WTC11 (cell line): ENCODE measurements around the gene ITPRIPL1. TPM values are rescaled to one million over a fixed set of nuclear protein-coding genes. Genes with fewer than 3 reads are reported as not detected.

Experiments
- ATAC-seq: fragments of 200-7000 bp; cut with Tn5 transposase; 2 replicates; pipeline ENCODE4 v1.10.0; 2021; ENCODE audit warnings: mild to moderate bottlenecking, moderate library complexity
- CTCF ChIA-PET: fragments of 300-600 bp; sonication (Branson Sonifier 250); formaldehyde crosslinking; loops from one replicate; lab custom pipeline; 2021; ENCODE audit warnings: antibody characterized with exemption; lab: Charles Lee
- POLR2A ChIA-PET: fragments of 350-600 bp; sonication (Branson Sonifier 250); formaldehyde crosslinking; loops from one replicate; lab custom pipeline; 2021; ENCODE audit warnings: antibody characterized with exemption; lab: Charles Lee
- DNase-seq: peaks from one replicate; pipeline ENCODE4 v3.0.0; 2021; ENCODE audit warnings: low spot score
- H3K27ac Mint-ChIP-seq: 2 replicates; pipeline ENCODE4 v1.8.0; 2021; ENCODE audit warnings: mixed read lengths
- H3K27me3 Mint-ChIP-seq: 2 replicates; pipeline ENCODE4 v1.8.0; 2021; ENCODE audit warnings: low read depth, mild to moderate bottlenecking, moderate library complexity, mixed read lengths
- H3K36me3 Mint-ChIP-seq: 2 replicates; pipeline ENCODE4 v1.8.0; 2021; ENCODE audit warnings: mixed read lengths
- H3K4me1 Mint-ChIP-seq: 2 replicates; pipeline ENCODE4 v1.8.0; 2022; ENCODE audit warnings: mixed read lengths
- H3K4me3 Mint-ChIP-seq: 2 replicates; pipeline ENCODE4 v1.8.0; 2021; ENCODE audit warnings: mild to moderate bottlenecking, moderate library complexity, mixed read lengths
- H3K9me3 Mint-ChIP-seq: 2 replicates; pipeline ENCODE4 v1.8.0; 2021; ENCODE audit warnings: mixed read lengths
- CREB1 ChIP-seq: sonication (generic); formaldehyde crosslinking; IDR thresholded peaks from 2 replicates; pipeline ENCODE4 v1.8.0; 2023; ENCODE audit warnings: mild to moderate bottlenecking, missing genetic modification reagents
- GABPB1 ChIP-seq: sonication (generic); formaldehyde crosslinking; IDR thresholded peaks from 2 replicates; pipeline ENCODE4 v1.8.1; 2023; ENCODE audit warnings: mild to moderate bottlenecking, missing genetic modification reagents
- KAT7 ChIP-seq: sonication (generic); formaldehyde crosslinking; IDR thresholded peaks from 2 replicates; pipeline ENCODE4 v1.8.1; 2023; ENCODE audit warnings: missing genetic modification reagents, mild to moderate bottlenecking, borderline replicate concordance
- NFE2L1 ChIP-seq: sonication (generic); formaldehyde crosslinking; IDR thresholded peaks from 2 replicates; pipeline ENCODE4 v1.8.1; 2023; ENCODE audit warnings: missing genetic modification reagents
- SP1 ChIP-seq: sonication (generic); formaldehyde crosslinking; conservative IDR thresholded peaks from 2 replicates; pipeline ENCODE4 v1.8.1; 2022; ENCODE audit warnings: missing genetic modification reagents
- TCF7 ChIP-seq: sonication (generic); formaldehyde crosslinking; IDR thresholded peaks from 2 replicates; pipeline ENCODE4 v1.8.0; 2022; ENCODE audit warnings: mild to moderate bottlenecking, low read depth, missing genetic modification reagents, moderate library complexity
- ZNF121 ChIP-seq: sonication (generic); formaldehyde crosslinking; IDR thresholded peaks from 2 replicates; pipeline ENCODE4 v1.8.0; 2023; ENCODE audit warnings: missing genetic modification reagents
- total RNA-seq: library from RNA; stranded (reverse); gene quantifications from 3 replicates; pipeline ENCODE4 v1.2.3, GENCODE V29; 2021
- TF ChIP-seq, protein P1 (sequence below): sonication (generic); formaldehyde crosslinking; conservative IDR thresholded peaks from 2 replicates; pipeline ENCODE4 v1.8.1; 2022; ENCODE audit warnings: mild to moderate bottlenecking, missing genetic modification reagents
- TF ChIP-seq, protein P2 (sequence below): sonication (generic); formaldehyde crosslinking; IDR thresholded peaks from 2 replicates; pipeline ENCODE4 v1.8.0; 2023; ENCODE audit warnings: mild to moderate bottlenecking, missing genetic modification reagents
- TF ChIP-seq, protein P3 (sequence below): sonication (generic); formaldehyde crosslinking; IDR thresholded peaks from 2 replicates; pipeline ENCODE4 v1.8.0; 2022; ENCODE audit warnings: mild to moderate bottlenecking, missing genetic modification reagents
- TF ChIP-seq, protein P4 (sequence below): fragments of 200-600 bp; IDR thresholded peaks from 2 replicates; pipeline ENCODE4 v1.8.0; 2022; ENCODE audit warnings: antibody characterized with exemption
- TF ChIP-seq, protein P5 (sequence below): sonication (generic); formaldehyde crosslinking; IDR thresholded peaks from 2 replicates; pipeline ENCODE4 v1.8.0; 2022; ENCODE audit warnings: missing genetic modification reagents

Gene ITPRIPL1
- total RNA-seq, 1 experiment from 2014 or later: 11.7 TPM

DNA sequence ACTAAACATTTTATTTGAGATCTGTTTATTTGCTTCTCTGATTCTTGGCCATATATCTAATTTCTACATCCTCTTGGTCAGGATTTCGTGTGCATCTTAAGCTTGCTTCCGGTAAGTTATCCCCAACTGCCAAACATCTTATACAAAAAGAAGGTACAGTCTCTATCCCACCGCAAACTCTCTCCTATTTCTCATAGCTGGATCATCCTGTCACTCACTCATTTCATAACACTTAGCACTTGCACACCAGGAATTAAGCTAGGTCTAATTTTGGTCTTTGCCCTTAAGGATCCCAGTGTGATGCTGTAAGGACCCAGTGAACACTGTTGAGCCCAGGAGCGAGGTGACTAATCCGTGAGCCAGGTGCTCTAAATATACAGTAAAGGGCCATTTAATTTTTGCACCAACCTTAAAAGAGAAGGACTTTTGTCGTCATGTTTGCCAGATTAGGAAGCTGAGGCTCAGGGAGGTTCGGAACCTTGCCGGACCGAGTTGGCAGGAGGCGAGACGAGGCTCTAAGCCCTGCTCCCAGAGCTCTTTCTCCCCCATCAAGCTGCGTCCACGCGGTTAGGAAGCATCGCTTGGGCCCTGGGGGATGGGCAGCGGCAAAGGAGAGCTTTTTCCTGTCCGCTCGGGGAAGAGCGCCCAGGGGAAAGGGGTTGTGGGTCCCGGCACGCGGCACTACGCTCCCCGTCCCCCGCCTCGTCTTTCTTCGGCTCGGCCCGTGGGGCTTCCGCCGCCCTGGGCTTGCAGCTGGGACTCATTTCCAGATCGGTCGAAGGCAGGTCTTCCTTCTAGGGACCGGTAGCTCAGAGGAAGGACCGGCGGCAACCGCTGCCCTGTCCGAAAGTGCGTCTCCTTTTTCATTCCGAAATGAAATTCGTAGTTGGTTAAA is 4.1 kb upstream of the ITPRIPL1 start:
- Mint-ChIP-seq H3K36me3 (no peaks in the 10 kb centered on the region), H3K4me3 (peak overlapping the region; percentile 90), H3K27ac (no peak overlapping the region)
- TF ChIP-seq TCF7 (CRISPR knock-in tag) (0 out of 2 replicates have a peak, but pooled peaks have one; percentile 22), GABPB1 (CRISPR knock-in tag) (0 out of 2 replicates have a peak, but pooled peaks have one; percentile 29), NFE2L1 (CRISPR knock-in tag) (0 out of 2 replicates have a peak, but pooled peaks have one; percentile 32), ZNF121 (CRISPR knock-in tag) (peak; percentile 78; the same call in 1 of the 2 replicates), KAT7 (CRISPR knock-in tag) (0 out of 2 replicates have a peak, but pooled peaks have one; percentile 18), CREB1 (CRISPR knock-in tag) (0 out of 2 replicates have a peak, but pooled peaks have one; percentile 38)
- TF ChIP-seq, protein P1, sequence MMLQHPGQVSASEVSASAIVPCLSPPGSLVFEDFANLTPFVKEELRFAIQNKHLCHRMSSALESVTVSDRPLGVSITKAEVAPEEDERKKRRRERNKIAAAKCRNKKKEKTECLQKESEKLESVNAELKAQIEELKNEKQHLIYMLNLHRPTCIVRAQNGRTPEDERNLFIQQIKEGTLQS: no peak
- TF ChIP-seq, protein P2, sequence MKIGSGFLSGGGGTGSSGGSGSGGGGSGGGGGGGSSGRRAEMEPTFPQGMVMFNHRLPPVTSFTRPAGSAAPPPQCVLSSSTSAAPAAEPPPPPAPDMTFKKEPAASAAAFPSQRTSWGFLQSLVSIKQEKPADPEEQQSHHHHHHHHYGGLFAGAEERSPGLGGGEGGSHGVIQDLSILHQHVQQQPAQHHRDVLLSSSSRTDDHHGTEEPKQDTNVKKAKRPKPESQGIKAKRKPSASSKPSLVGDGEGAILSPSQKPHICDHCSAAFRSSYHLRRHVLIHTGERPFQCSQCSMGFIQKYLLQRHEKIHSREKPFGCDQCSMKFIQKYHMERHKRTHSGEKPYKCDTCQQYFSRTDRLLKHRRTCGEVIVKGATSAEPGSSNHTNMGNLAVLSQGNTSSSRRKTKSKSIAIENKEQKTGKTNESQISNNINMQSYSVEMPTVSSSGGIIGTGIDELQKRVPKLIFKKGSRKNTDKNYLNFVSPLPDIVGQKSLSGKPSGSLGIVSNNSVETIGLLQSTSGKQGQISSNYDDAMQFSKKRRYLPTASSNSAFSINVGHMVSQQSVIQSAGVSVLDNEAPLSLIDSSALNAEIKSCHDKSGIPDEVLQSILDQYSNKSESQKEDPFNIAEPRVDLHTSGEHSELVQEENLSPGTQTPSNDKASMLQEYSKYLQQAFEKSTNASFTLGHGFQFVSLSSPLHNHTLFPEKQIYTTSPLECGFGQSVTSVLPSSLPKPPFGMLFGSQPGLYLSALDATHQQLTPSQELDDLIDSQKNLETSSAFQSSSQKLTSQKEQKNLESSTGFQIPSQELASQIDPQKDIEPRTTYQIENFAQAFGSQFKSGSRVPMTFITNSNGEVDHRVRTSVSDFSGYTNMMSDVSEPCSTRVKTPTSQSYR: peak; percentile 82
- TF ChIP-seq, protein P3, sequence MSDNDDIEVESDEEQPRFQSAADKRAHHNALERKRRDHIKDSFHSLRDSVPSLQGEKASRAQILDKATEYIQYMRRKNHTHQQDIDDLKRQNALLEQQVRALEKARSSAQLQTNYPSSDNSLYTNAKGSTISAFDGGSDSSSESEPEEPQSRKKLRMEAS (CRISPR knock-in tag): peak; percentile 85
- TF ChIP-seq, protein P4, sequence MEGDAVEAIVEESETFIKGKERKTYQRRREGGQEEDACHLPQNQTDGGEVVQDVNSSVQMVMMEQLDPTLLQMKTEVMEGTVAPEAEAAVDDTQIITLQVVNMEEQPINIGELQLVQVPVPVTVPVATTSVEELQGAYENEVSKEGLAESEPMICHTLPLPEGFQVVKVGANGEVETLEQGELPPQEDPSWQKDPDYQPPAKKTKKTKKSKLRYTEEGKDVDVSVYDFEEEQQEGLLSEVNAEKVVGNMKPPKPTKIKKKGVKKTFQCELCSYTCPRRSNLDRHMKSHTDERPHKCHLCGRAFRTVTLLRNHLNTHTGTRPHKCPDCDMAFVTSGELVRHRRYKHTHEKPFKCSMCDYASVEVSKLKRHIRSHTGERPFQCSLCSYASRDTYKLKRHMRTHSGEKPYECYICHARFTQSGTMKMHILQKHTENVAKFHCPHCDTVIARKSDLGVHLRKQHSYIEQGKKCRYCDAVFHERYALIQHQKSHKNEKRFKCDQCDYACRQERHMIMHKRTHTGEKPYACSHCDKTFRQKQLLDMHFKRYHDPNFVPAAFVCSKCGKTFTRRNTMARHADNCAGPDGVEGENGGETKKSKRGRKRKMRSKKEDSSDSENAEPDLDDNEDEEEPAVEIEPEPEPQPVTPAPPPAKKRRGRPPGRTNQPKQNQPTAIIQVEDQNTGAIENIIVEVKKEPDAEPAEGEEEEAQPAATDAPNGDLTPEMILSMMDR: no peak
- TF ChIP-seq, all 79 proteins: peak for 8
- CTCF ChIA-PET: interaction anchor here (0.6 to 2.4 kb wide), 13 partner anchors 9 to 233 kb away, joined by 3 to 18 read pairs (median 5); partner anchors contain the start of genes ASTL, NCAPH and SNRNP200
- peak; percentile 55 for DNase-seq
- ATAC-seq: peak; percentile 43
- H3K9me3 Mint-ChIP-seq: no peaks in the 10 kb centered on the region
- POLR2A ChIA-PET: interaction anchor here (0.6 to 2.3 kb wide), 3 partner anchors 15 to 420 kb away, joined by 3 to 8 read pairs (median 4); partner anchors contain the start of genes NCAPH and SNRNP200
- H3K4me1 Mint-ChIP-seq: peaks cover 23% of the 10 kb centered on the region
- peaks cover 68% of the 10 kb centered on the region for H3K27me3 Mint-ChIP-seq

DNA sequence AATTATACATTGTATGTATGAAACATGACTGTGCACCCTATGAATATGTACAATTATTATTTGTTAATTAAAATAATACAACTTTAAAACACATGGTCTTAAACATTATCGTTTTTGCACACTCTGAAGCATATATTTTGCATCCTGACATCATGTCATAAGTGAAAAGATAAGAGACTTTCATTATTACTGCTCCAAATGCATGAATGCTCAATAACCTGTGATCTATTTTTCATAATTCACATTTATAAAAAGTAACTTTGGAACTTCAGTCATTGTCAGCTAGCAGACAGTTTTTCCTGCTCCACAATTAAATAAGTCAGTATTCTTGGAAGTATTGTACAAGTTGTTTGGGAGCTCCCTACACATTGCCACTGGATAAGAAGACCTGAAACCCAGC is 1.3 kb upstream of the ITPRIPL1 start:
- POLR2A ChIA-PET: no interaction called here
- peaks cover 64% of the 10 kb centered on the region for H3K27me3 Mint-ChIP-seq

More for the DNA sequence above, 1.3 kb upstream of the ITPRIPL1 start:
- TF ChIP-seq, protein P5, sequence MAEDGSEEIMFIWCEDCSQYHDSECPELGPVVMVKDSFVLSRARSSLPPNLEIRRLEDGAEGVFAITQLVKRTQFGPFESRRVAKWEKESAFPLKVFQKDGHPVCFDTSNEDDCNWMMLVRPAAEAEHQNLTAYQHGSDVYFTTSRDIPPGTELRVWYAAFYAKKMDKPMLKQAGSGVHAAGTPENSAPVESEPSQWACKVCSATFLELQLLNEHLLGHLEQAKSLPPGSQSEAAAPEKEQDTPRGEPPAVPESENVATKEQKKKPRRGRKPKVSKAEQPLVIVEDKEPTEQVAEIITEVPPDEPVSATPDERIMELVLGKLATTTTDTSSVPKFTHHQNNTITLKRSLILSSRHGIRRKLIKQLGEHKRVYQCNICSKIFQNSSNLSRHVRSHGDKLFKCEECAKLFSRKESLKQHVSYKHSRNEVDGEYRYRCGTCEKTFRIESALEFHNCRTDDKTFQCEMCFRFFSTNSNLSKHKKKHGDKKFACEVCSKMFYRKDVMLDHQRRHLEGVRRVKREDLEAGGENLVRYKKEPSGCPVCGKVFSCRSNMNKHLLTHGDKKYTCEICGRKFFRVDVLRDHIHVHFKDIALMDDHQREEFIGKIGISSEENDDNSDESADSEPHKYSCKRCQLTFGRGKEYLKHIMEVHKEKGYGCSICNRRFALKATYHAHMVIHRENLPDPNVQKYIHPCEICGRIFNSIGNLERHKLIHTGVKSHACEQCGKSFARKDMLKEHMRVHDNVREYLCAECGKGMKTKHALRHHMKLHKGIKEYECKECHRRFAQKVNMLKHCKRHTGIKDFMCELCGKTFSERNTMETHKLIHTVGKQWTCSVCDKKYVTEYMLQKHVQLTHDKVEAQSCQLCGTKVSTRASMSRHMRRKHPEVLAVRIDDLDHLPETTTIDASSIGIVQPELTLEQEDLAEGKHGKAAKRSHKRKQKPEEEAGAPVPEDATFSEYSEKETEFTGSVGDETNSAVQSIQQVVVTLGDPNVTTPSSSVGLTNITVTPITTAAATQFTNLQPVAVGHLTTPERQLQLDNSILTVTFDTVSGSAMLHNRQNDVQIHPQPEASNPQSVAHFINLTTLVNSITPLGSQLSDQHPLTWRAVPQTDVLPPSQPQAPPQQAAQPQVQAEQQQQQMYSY: no peak
- no peak for TF ChIP-seq SP1
- ATAC-seq: no peak
- peaks cover 21% of the 10 kb centered on the region for H3K36me3 Mint-ChIP-seq
- H3K4me3 Mint-ChIP-seq: no peak overlapping the region
- peaks cover 24% of the 10 kb centered on the region for H3K4me1 Mint-ChIP-seq
- DNase-seq: no peak
- CTCF ChIA-PET: interaction anchor here (1.6 kb wide), 1 partner anchor 230 kb away, joined by 6 read pairs; no protein-coding TSS in a partner anchor
- H3K27ac Mint-ChIP-seq: no peak overlapping the region
- H3K9me3 Mint-ChIP-seq: no peaks in the 10 kb centered on the region
